ENCODE results near the gene PRKCI.

PRKCI gene

GRCh38 chr3:170221924-170222646, at the start of gene PRKCI (continued):
- TF ChIP-seq KLF17 (tag by site-specific recombination; IDR thresholded peaks at IDR 0.05) (peak; percentile 95), ZNF175 (tag by site-specific recombination; IDR thresholded peaks at IDR 0.05) (no peak), SP2 (tag by site-specific recombination; IDR thresholded peaks at IDR 0.05) (peak; percentile 87), PRDM10 (tag by site-specific recombination; IDR thresholded peaks at IDR 0.05) (peak; percentile 100), ZNF2 (tag by site-specific recombination; IDR thresholded peaks at IDR 0.05) (peak; percentile 92), KLF9 (tag by site-specific recombination; IDR thresholded peaks at IDR 0.05; ENCODE audit: low read depth) (peak; percentile 80), ELK4 (IDR thresholded peaks at IDR 0.05; ENCODE audit: borderline replicate concordance, low read depth, low read length) (no peak), ZNF629 (tag by site-specific recombination; IDR thresholded peaks at IDR 0.05) (peak; percentile 87), ZSCAN30 (tag by site-specific recombination; IDR thresholded peaks at IDR 0.05) (peak; percentile 26; the same call in 1 of the 2 replicates), ZNF610 (tag by site-specific recombination; IDR thresholded peaks at IDR 0.05; ENCODE audit: borderline replicate concordance) (peak; percentile 52; the same call in 1 of the 2 replicates), ZNF776 (tag by site-specific recombination; IDR thresholded peaks at IDR 0.05; ENCODE audit: borderline replicate concordance) (no peak), SALL2 (tag by site-specific recombination; IDR thresholded peaks at IDR 0.05; ENCODE audit: borderline replicate concordance) (peak; percentile 53; the same call in 1 of the 2 replicates), ZXDB (tag by site-specific recombination; IDR thresholded peaks at IDR 0.05) (peak; percentile 90; the same call in 1 of the 2 replicates), ZNF16 (tag by site-specific recombination; IDR thresholded peaks at IDR 0.05; ENCODE audit: low read depth) (no peak), ZNF449 (tag by site-specific recombination; IDR thresholded peaks at IDR 0.05) (0 out of 2 replicates have a peak, but pooled peaks have one; percentile 24), PRDM6 (tag by site-specific recombination; IDR thresholded peaks at IDR 0.05) (no peak), KLF10 (tag by site-specific recombination; IDR thresholded peaks at IDR 0.05) (0 out of 2 replicates have a peak, but pooled peaks have one; percentile 36), ZBTB1 (tag by site-specific recombination; IDR thresholded peaks at IDR 0.05) (no peak), ZNF692 (tag by site-specific recombination; IDR thresholded peaks at IDR 0.05) (peak; percentile 54; the same call in 1 of the 2 replicates), ZIC2 (tag by site-specific recombination; IDR thresholded peaks at IDR 0.05) (peak; percentile 72), ZNF146 (tag by site-specific recombination; IDR thresholded peaks at IDR 0.05) (peak; percentile 19; the same call in 1 of the 2 replicates), PBX3 (CRISPR knock-in tag; IDR thresholded peaks at IDR 0.05) (0 out of 2 replicates have a peak, but pooled peaks have one; percentile 43), ZNF521 (tag by site-specific recombination; IDR thresholded peaks at IDR 0.05) (no peak), ZNF391 (tag by site-specific recombination; IDR thresholded peaks at IDR 0.05; ENCODE audit: borderline replicate concordance, low read depth) (peak; percentile 74; the same call in 1 of the 2 replicates), FEZF1 (tag by site-specific recombination; IDR thresholded peaks at IDR 0.05) (no peak), ZNF169 (tag by site-specific recombination; IDR thresholded peaks at IDR 0.05) (no peak), ZNF654 (tag by site-specific recombination; IDR thresholded peaks at IDR 0.05; ENCODE audit: low read depth) (no peak)

All from HEK293 (cell line).